WTC11 (cell line): ENCODE measurements around the gene SLC17A9. TPM values are rescaled to one million over a fixed set of nuclear protein-coding genes. Genes with fewer than 3 reads are reported as not detected.

Source experiments
- ATAC-seq: fragments of 200-7000 bp; cut with Tn5 transposase; 2 replicates; pipeline ENCODE4 v1.10.0; 2021; ENCODE audit warnings: mild to moderate bottlenecking, moderate library complexity
- CTCF ChIA-PET: fragments of 300-600 bp; sonication (Branson Sonifier 250); formaldehyde crosslinking; loops from one replicate; lab custom pipeline; 2021; ENCODE audit warnings: antibody characterized with exemption; lab: Charles Lee
- POLR2A ChIA-PET: fragments of 350-600 bp; sonication (Branson Sonifier 250); formaldehyde crosslinking; loops from one replicate; lab custom pipeline; 2021; ENCODE audit warnings: antibody characterized with exemption; lab: Charles Lee
- DNase-seq: peaks from one replicate; pipeline ENCODE4 v3.0.0; 2021; ENCODE audit warnings: low spot score
- H3K27ac Mint-ChIP-seq: 2 replicates; pipeline ENCODE4 v1.8.0; 2021; ENCODE audit warnings: mixed read lengths
- H3K27me3 Mint-ChIP-seq: 2 replicates; pipeline ENCODE4 v1.8.0; 2021; ENCODE audit warnings: low read depth, mild to moderate bottlenecking, moderate library complexity, mixed read lengths
- H3K36me3 Mint-ChIP-seq: 2 replicates; pipeline ENCODE4 v1.8.0; 2021; ENCODE audit warnings: mixed read lengths
- H3K4me1 Mint-ChIP-seq: 2 replicates; pipeline ENCODE4 v1.8.0; 2022; ENCODE audit warnings: mixed read lengths
- H3K4me3 Mint-ChIP-seq: 2 replicates; pipeline ENCODE4 v1.8.0; 2021; ENCODE audit warnings: mild to moderate bottlenecking, moderate library complexity, mixed read lengths
- H3K9me3 Mint-ChIP-seq: 2 replicates; pipeline ENCODE4 v1.8.0; 2021; ENCODE audit warnings: mixed read lengths
- ATF1 ChIP-seq: sonication (generic); formaldehyde crosslinking; IDR thresholded peaks from 2 replicates; pipeline ENCODE4 v1.8.1; 2023; ENCODE audit warnings: mild to moderate bottlenecking, moderate library complexity, missing genetic modification reagents
- ATF3 ChIP-seq: sonication (generic); formaldehyde crosslinking; conservative IDR thresholded peaks from 2 replicates; pipeline ENCODE4 v1.8.1; 2022; ENCODE audit warnings: mild to moderate bottlenecking, missing genetic modification reagents
- ERG ChIP-seq: fragments of 250-450 bp; sonication (Bioruptor Pico); IDR thresholded peaks from 2 replicates; pipeline ENCODE4 v1.8.0; 2021; ENCODE audit warnings: mild to moderate bottlenecking
- FOXK1 ChIP-seq: sonication (generic); formaldehyde crosslinking; IDR thresholded peaks from 2 replicates; pipeline ENCODE4 v1.8.0; 2022; ENCODE audit warnings: mild to moderate bottlenecking, moderate library complexity, missing genetic modification reagents
- FOXP1 ChIP-seq: sonication (generic); formaldehyde crosslinking; IDR thresholded peaks from 2 replicates; pipeline ENCODE4 v1.8.0; 2022; ENCODE audit warnings: missing genetic modification reagents, mild to moderate bottlenecking, moderate library complexity, borderline replicate concordance
- FOXP4 ChIP-seq: sonication (generic); formaldehyde crosslinking; IDR thresholded peaks from 2 replicates; pipeline ENCODE4 v1.8.0; 2022; ENCODE audit warnings: mild to moderate bottlenecking, missing genetic modification reagents
- HMGA2 ChIP-seq: fragments of 250-450 bp; sonication (Bioruptor Pico); IDR thresholded peaks from 2 replicates; pipeline ENCODE4 v1.4.0; 2021; ENCODE audit warnings: mild to moderate bottlenecking, moderate library complexity
- IRF2 ChIP-seq: sonication (generic); formaldehyde crosslinking; IDR thresholded peaks from 2 replicates; pipeline ENCODE4 v1.8.0; 2022; ENCODE audit warnings: low read depth, missing genetic modification reagents, borderline replicate concordance
- MXD4 ChIP-seq: fragments of 250-450 bp; sonication (Bioruptor Pico); IDR thresholded peaks from 2 replicates; pipeline ENCODE4 v1.8.0; 2021; ENCODE audit warnings: mild to moderate bottlenecking, moderate library complexity, borderline replicate concordance
- RELA ChIP-seq: sonication (generic); formaldehyde crosslinking; IDR thresholded peaks from 2 replicates; pipeline ENCODE4 v1.8.1; 2022; ENCODE audit warnings: missing genetic modification reagents, mild to moderate bottlenecking, borderline replicate concordance
- STAT6 ChIP-seq: sonication (generic); formaldehyde crosslinking; conservative IDR thresholded peaks from 2 replicates; pipeline ENCODE4 v1.8.1; 2023; ENCODE audit warnings: mild to moderate bottlenecking, low read depth, missing genetic modification reagents, moderate library complexity
- TEAD4 ChIP-seq: sonication (generic); formaldehyde crosslinking; IDR thresholded peaks from 2 replicates; pipeline ENCODE4 v1.8.0; 2022; ENCODE audit warnings: mild to moderate bottlenecking, missing genetic modification reagents
- ZNF121 ChIP-seq: sonication (generic); formaldehyde crosslinking; IDR thresholded peaks from 2 replicates; pipeline ENCODE4 v1.8.0; 2023; ENCODE audit warnings: missing genetic modification reagents
- ZNF232 ChIP-seq: sonication (generic); formaldehyde crosslinking; IDR thresholded peaks from 2 replicates; pipeline ENCODE4 v1.8.0; 2022; ENCODE audit warnings: mild to moderate bottlenecking, missing genetic modification reagents
- ZNF423 ChIP-seq: fragments of 250-450 bp; sonication (Bioruptor Pico); IDR thresholded peaks from 2 replicates; pipeline ENCODE4 v2.1.2; 2022; ENCODE audit warnings: mild to moderate bottlenecking, moderate library complexity
- ZNF425 ChIP-seq: fragments of 250-450 bp; sonication (Bioruptor Pico); conservative IDR thresholded peaks from 2 replicates; pipeline ENCODE4 v1.9.0; 2021; ENCODE audit warnings: mild to moderate bottlenecking
- ZNF671 ChIP-seq: fragments of 250-450 bp; sonication (Bioruptor Pico); IDR thresholded peaks from 2 replicates; pipeline ENCODE4 v1.8.0; 2021; ENCODE audit warnings: mild to moderate bottlenecking
- ZSCAN18 ChIP-seq: fragments of 250-450 bp; sonication (Bioruptor Pico); IDR thresholded peaks from 2 replicates; pipeline ENCODE4 v2.1.2; 2022; ENCODE audit warnings: mild to moderate bottlenecking, moderate library complexity
- total RNA-seq: library from RNA; stranded (reverse); gene quantifications from 3 replicates; pipeline ENCODE4 v1.2.3, GENCODE V29; 2021

The SLC17A9 gene
- total RNA-seq, 1 experiment from 2014 or later, result 41.7 TPM

GRCh38 chr20:63002511-63002910 is 50.0 kb downstream of the SLC17A9 start (continued):
- TF ChIP-seq TEAD4 (CRISPR knock-in tag), result no peak

GRCh38 chr20:63003546-63003945 is 51.0 kb downstream of the SLC17A9 start:
- H3K4me3 Mint-ChIP-seq, result peak overlapping the region; percentile 52

GRCh38 chr20:63004607-63005364 is 52.3 kb downstream of the SLC17A9 start:
- Mint-ChIP-seq H3K4me3 (no peak overlapping the region), H3K27ac (no peak overlapping the region), H3K36me3 (no peaks in the 10 kb centered on the region), H3K9me3 (no peaks in the 10 kb centered on the region), H3K4me1 (peaks cover 35% of the 10 kb centered on the region), H3K27me3 (peaks cover 94% of the 10 kb centered on the region)
- ChIA-PET CTCF (interaction anchor here (0.6 to 2.6 kb wide), 6 partner anchors 15 to 168 kb away, joined by 3 to 14 read pairs (median 4); no protein-coding TSS in a partner anchor), POLR2A (no interaction called here)
- ATAC-seq (no peak), DNase-seq (no peak)
- TF ChIP-seq RELA (no peak), MXD4 (CRISPR knock-in tag) (no peak), IRF2 (no peak), ZNF232 (CRISPR knock-in tag) (no peak), ATF1 (CRISPR knock-in tag) (no peak), ERG (CRISPR knock-in tag) (no peak), ZNF121 (CRISPR knock-in tag) (no peak), ZNF671 (no peak), ZNF425 (no peak), ATF3 (CRISPR knock-in tag) (no peak)

More at GRCh38 chr20:63003546-63003945, 51.0 kb downstream of the SLC17A9 start:
- Mint-ChIP-seq H3K27ac (0 out of 2 replicates have a peak overlapping the region, but pooled peaks have one; percentile 34), H3K36me3 (no peaks in the 10 kb centered on the region), H3K9me3 (no peaks in the 10 kb centered on the region), H3K4me1 (peaks cover 33% of the 10 kb centered on the region), H3K27me3 (peaks cover 91% of the 10 kb centered on the region)
- POLR2A ChIA-PET, result no interaction called here
- CTCF ChIA-PET, result interaction anchor here (0.8 to 2.3 kb wide), 4 partner anchors 25 to 76 kb away, joined by 3 to 14 read pairs (median 4); no protein-coding TSS in a partner anchor
- peak; percentile 37; the same call in 1 of the 2 replicates for TF ChIP-seq FOXP4 (CRISPR knock-in tag)
- TF ChIP-seq HMGA2 (CRISPR knock-in tag), result no peak
- peak; percentile 85 for TF ChIP-seq ZNF423 (CRISPR knock-in tag)
- 0 out of 2 replicates have a peak, but pooled peaks have one; percentile 26 for TF ChIP-seq FOXK1
- TF ChIP-seq STAT6 (CRISPR knock-in tag), result no peak
- TF ChIP-seq FOXP1 (CRISPR knock-in tag), result peak; percentile 97
- TF ChIP-seq ZSCAN18 (CRISPR knock-in tag), result no peak
- no peak for ATAC-seq
- DNase-seq, result no peak
